A549 (cell line): ENCODE measurements around the gene RAB40A.

Experiments
- HDAC2 ChIP-seq: fragments of 200-600 bp; sonication (generic); IDR thresholded peaks from 2 replicates; pipeline ENCODE4 v1.6.1; 2016
- JUNB ChIP-seq: fragments of >200 bp; sonication (Bioruptor Twin); formaldehyde crosslinking; IDR thresholded peaks from 2 replicates; pipeline ENCODE4 v1.6.1; 2016
- POLR2A ChIP-seq: IDR thresholded peaks from 2 replicates; pipeline ENCODE4 v1.6.1; 2012; ENCODE audit warnings: mild to moderate bottlenecking, low read length
- TF ChIP-seq, protein P1 (sequence below): fragments of >200 bp; sonication (Bioruptor Twin); formaldehyde crosslinking; IDR thresholded peaks from 3 replicates; pipeline ENCODE4 v1.5.1; 2016
- TF ChIP-seq, protein P2 (sequence below): fragments of >200 bp; sonication (Bioruptor Twin); formaldehyde crosslinking; IDR thresholded peaks from 2 replicates; pipeline ENCODE4 v1.6.1; 2016
- TF ChIP-seq, protein P3 (sequence below): IDR thresholded peaks from 2 replicates; pipeline ENCODE4 v1.6.1; 2012

DNA sequence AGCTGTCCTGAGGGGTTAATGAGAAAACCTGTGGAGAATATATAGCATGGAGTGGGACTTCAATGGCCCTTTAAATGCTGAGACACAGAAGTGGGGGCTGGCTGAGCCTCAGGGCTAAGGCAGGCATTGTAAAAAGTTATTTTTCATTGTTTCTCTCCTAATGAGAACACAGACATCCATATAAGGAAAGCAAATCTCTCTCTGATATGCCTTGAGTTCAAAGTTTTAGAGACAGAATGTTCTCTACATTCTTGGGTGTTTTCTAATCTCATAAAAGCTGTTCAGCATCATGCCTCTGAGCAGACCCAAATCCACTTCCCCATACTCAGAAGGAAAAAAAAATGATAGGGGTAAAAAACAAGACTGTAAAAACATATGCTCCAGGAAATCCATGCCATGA, 16.8 kb upstream of the RAB40A start:
- TF ChIP-seq, protein P1, sequence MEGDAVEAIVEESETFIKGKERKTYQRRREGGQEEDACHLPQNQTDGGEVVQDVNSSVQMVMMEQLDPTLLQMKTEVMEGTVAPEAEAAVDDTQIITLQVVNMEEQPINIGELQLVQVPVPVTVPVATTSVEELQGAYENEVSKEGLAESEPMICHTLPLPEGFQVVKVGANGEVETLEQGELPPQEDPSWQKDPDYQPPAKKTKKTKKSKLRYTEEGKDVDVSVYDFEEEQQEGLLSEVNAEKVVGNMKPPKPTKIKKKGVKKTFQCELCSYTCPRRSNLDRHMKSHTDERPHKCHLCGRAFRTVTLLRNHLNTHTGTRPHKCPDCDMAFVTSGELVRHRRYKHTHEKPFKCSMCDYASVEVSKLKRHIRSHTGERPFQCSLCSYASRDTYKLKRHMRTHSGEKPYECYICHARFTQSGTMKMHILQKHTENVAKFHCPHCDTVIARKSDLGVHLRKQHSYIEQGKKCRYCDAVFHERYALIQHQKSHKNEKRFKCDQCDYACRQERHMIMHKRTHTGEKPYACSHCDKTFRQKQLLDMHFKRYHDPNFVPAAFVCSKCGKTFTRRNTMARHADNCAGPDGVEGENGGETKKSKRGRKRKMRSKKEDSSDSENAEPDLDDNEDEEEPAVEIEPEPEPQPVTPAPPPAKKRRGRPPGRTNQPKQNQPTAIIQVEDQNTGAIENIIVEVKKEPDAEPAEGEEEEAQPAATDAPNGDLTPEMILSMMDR, result no peak
- TF ChIP-seq, protein P2, sequence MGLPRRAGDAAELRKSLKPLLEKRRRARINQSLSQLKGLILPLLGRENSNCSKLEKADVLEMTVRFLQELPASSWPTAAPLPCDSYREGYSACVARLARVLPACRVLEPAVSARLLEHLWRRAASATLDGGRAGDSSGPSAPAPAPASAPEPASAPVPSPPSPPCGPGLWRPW, result no peak
- TF ChIP-seq HDAC2, result no peak
- TF ChIP-seq JUNB, result no peak
- TF ChIP-seq, protein P3, sequence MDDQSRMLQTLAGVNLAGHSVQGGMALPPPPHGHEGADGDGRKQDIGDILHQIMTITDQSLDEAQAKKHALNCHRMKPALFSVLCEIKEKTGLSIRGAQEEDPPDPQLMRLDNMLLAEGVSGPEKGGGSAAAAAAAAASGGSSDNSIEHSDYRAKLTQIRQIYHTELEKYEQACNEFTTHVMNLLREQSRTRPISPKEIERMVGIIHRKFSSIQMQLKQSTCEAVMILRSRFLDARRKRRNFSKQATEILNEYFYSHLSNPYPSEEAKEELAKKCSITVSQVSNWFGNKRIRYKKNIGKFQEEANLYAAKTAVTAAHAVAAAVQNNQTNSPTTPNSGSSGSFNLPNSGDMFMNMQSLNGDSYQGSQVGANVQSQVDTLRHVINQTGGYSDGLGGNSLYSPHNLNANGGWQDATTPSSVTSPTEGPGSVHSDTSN, result no peak
- TF ChIP-seq POLR2A, result no peak
